HTERT RPE-1 (cell line): ENCODE measurements around the gene NRIP2.
"Not testable (repeated sequence)": the region's sequence is repeated elsewhere in the genome, so short reads cannot be mapped to it uniquely, and the experiment has no call there.

ENCODE experiments used
- in situ Hi-C: fragments of 300-500 bp; cut with MboI; formaldehyde crosslinking; loops from 4 replicates; pipeline ENCODE4 v1.14.3; 2020; ENCODE audit warnings: low sequenced_read_pairs

NRIP2 gene

GRCh38 chr12:2834581-2835491 lies at the start of gene NRIP2:
NRIP2 (minus strand) TSS chr12:2835035; CDS start chr12:2834983, 52 bp downstream.
- in situ Hi-C loops, result no loop called here

GRCh38 chr12:2879853-2880252 lies 45.0 kb upstream of the NRIP2 start:
- in situ Hi-C loops, result no loop called here

- in situ Hi-C loops, result no loop called here
Measured at GRCh38 chr12:2877953-2878732, 43.3 kb upstream of the NRIP2 start.

- in situ Hi-C loops, result no loop called here
Measured at GRCh38 chr12:2877047-2877952, 42.5 kb upstream of the NRIP2 start, which contains the start of the genes FOXM1 and RHNO1. FOXM1 (minus strand) TSS chr12:2877174; CDS start chr12:2874478, 2,696 bp downstream. RHNO1 (plus strand) TSS chr12:2877223; CDS start chr12:2885367, 8,144 bp downstream.

- in situ Hi-C loops, result no loop called here
Measured at GRCh38 chr12:2876431-2877046, 41.7 kb upstream of the NRIP2 start.

- in situ Hi-C loops, result not testable (repeated sequence)
Measured at GRCh38 chr12:2868986-2869632, 34.3 kb upstream of the NRIP2 start.

GRCh38 chr12:2864198-2864597 lies 29.4 kb upstream of the NRIP2 start:
- in situ Hi-C loops, result no loop called here

- in situ Hi-C loops, result not testable (repeated sequence)
Measured at GRCh38 chr12:2863402-2863801, 28.6 kb upstream of the NRIP2 start.

- in situ Hi-C loops, result no loop called here
Measured at GRCh38 chr12:2862876-2863275, 28.0 kb upstream of the NRIP2 start.

- in situ Hi-C loops, result no loop called here
Measured at GRCh38 chr12:2860170-2860569, 25.3 kb upstream of the NRIP2 start.

GRCh38 chr12:2858944-2859421 lies 24.1 kb upstream of the NRIP2 start:
- in situ Hi-C loops, result no loop called here

GRCh38 chr12:2858334-2858733 lies 23.5 kb upstream of the NRIP2 start:
- in situ Hi-C loops, result no loop called here

GRCh38 chr12:2857576-2857975 lies 22.7 kb upstream of the NRIP2 start:
- in situ Hi-C loops, result no loop called here

- in situ Hi-C loops, result no loop called here
Measured at GRCh38 chr12:2857021-2857431, 22.2 kb upstream of the NRIP2 start, which contains the start of gene TEX52. TEX52 (minus strand) TSS chr12:2857039; CDS start chr12:2857026, 13 bp downstream.

GRCh38 chr12:2856051-2856450 lies 21.2 kb upstream of the NRIP2 start:
- in situ Hi-C loops, result no loop called here

- in situ Hi-C loops, result no loop called here
Measured at GRCh38 chr12:2855546-2855945, 20.7 kb upstream of the NRIP2 start.

GRCh38 chr12:2854669-2855453 lies 20.0 kb upstream of the NRIP2 start:
- in situ Hi-C loops, result no loop called here

GRCh38 chr12:2853626-2854025 lies 18.8 kb upstream of the NRIP2 start:
- in situ Hi-C loops, result no loop called here

GRCh38 chr12:2851931-2852330 lies 17.1 kb upstream of the NRIP2 start:
- in situ Hi-C loops, result no loop called here
